Keratinocyte (primary cell): ENCODE results near the gene B3GLCT. TPM values are rescaled to one million over a fixed set of nuclear protein-coding genes. Genes with fewer than 3 reads are reported as not detected.

Source experiments
- DNase-seq: peaks from one replicate; pipeline ENCODE4 v3.0.0-alpha.2; 2011; ENCODE audit warnings: low read depth, missing footprints, low spot score
- FAIRE-seq: peaks from 2 replicates; lab custom pipeline; 2011; peaks lifted over from hg19 to GRCh38; lab: Jason Lieb, UNC
- H2AFZ ChIP-seq: 2 replicates; pipeline ENCODE4 v1.6.0; 2012; ENCODE audit warnings: low read length, control low read depth, inconsistent platforms; ENCODE audit not compliant: control insufficient read depth
- H3K27ac ChIP-seq: 2 replicates; pipeline ENCODE4 v1.5.1; 2011; ENCODE audit warnings: low read length; ENCODE audit not compliant: control insufficient read depth, insufficient read depth
- H3K27me3 ChIP-seq: 3 replicates; pipeline ENCODE4 v1.6.0; 2011; ENCODE audit warnings: low read length; ENCODE audit not compliant: control insufficient read depth, insufficient read depth; ENCODE audit errors: extremely low read depth
- H3K36me3 ChIP-seq, 2 experiments: 2 replicates in 1 of 2; 3 replicates in 1 of 2; pipeline ENCODE4 v1.5.1; 2011; ENCODE audit warnings: low read length in 2 of 2, mild to moderate bottlenecking in 1 of 2; ENCODE audit not compliant: control insufficient read depth in 2 of 2, insufficient read depth in 2 of 2; ENCODE audit errors: extremely low read depth in 1 of 2
- H3K4me1 ChIP-seq: 3 replicates; pipeline ENCODE4 v1.5.1; 2011; ENCODE audit warnings: low read length; ENCODE audit not compliant: control insufficient read depth, insufficient read depth; ENCODE audit errors: extremely low read depth
- H3K4me2 ChIP-seq: 3 replicates; pipeline ENCODE4 v1.6.0; 2011; ENCODE audit warnings: low read depth, low read length; ENCODE audit not compliant: control insufficient read depth, insufficient read depth; ENCODE audit errors: extremely low read depth
- H3K4me3 ChIP-seq, 3 experiments: fragments of 200-600 bp in 1 of 3; sonication (generic) in 1 of 3; 2 replicates in 2 of 3; 3 replicates in 1 of 3; pipeline ENCODE4 v1.5.1; 2011 to 2016; ENCODE audit warnings: low read length in 3 of 3, mild to moderate bottlenecking in 3 of 3, control low read depth in 2 of 3, inconsistent platforms in 1 of 3, low read depth in 1 of 3, mixed read lengths in 1 of 3, mixed run types in 1 of 3, moderate library complexity in 1 of 3; ENCODE audit not compliant: control insufficient read depth in 2 of 3, insufficient read depth in 2 of 3; ENCODE audit errors: extremely low read depth in 1 of 3
- H3K79me2 ChIP-seq: 2 replicates; pipeline ENCODE4 v1.6.0; 2012; ENCODE audit warnings: low read length; ENCODE audit not compliant: control insufficient read depth, insufficient read depth
- H3K9ac ChIP-seq: 3 replicates; pipeline ENCODE4 v1.6.0; 2011; ENCODE audit warnings: low read length; ENCODE audit not compliant: control insufficient read depth, insufficient read depth; ENCODE audit errors: extremely low read depth
- H3K9me1 ChIP-seq: 3 replicates; pipeline ENCODE4 v1.6.0; 2011; ENCODE audit warnings: low read length; ENCODE audit not compliant: control insufficient read depth, insufficient read depth; ENCODE audit errors: extremely low read depth
- H3K9me3 ChIP-seq: 2 replicates; pipeline ENCODE4 v1.5.1; 2012; ENCODE audit warnings: low read depth, low read length; ENCODE audit not compliant: control insufficient read depth
- H4K20me1 ChIP-seq: 3 replicates; pipeline ENCODE4 v1.6.0; 2011; ENCODE audit warnings: low read length; ENCODE audit not compliant: control insufficient read depth, insufficient read depth; ENCODE audit errors: extremely low read depth
- CTCF ChIP-seq, 3 experiments: IDR thresholded peaks in 1 of 3; conservative IDR thresholded peaks in 1 of 3; optimal IDR thresholded peaks in 1 of 3; 2 replicates in 2 of 3; 3 replicates in 1 of 3; pipeline versions ENCODE3 to v1.5.1; 2011; ENCODE audit warnings: low read length in 3 of 3, mild to moderate bottlenecking in 3 of 3, moderate library complexity in 2 of 3, control low read depth in 1 of 3, inconsistent platforms in 1 of 3; ENCODE audit not compliant: insufficient read depth in 2 of 3; ENCODE audit errors: extremely low read depth in 1 of 3
- EZH2 ChIP-seq: IDR thresholded peaks from one replicate; pipeline ENCODE4 v1.6.1; 2012; ENCODE audit warnings: inconsistent platforms, mild to moderate bottlenecking, low read length, moderate library complexity
- dilution Hi-C: fragments of 300-500 bp; cut with MboI; formaldehyde crosslinking; loops from one replicate; pipeline ENCODE4 v1.7.0; 2020; ENCODE audit warnings: low sequenced_read_pairs; ENCODE audit not compliant: extremely low pct_ligation_motif_present
- polyA plus RNA-seq, 5 experiments: library from polyadenylated mRNA; depleted of rRNA in 3 of 5; stranded (reverse) in 3 of 5; stranded (forward) in 1 of 5; unstranded in 1 of 5; fragments of >200 nt; gene quantifications; 1 replicate in 1 of 5; 2 replicates in 3 of 5; 3 replicates in 1 of 5; pipeline versions ENCODE4 v1.2.1 to v1.2.3, GENCODE V29; 2011 to 2012; ENCODE audit warnings: missing spikeins in 2 of 5, low read depth in 1 of 5, low replicate concordance in 1 of 5

The B3GLCT gene
- polyA plus RNA-seq, 1 donor (not counting 4 experiments of a cell fraction or from before 2014, with no cell fraction given): 4.4 TPM

- dilution Hi-C loops: no loop called here
- no peaks in the 10 kb centered on the region for H3K4me1 ChIP-seq
- H3K27me3 ChIP-seq: peaks cover 11% of the 10 kb centered on the region
Observed at GRCh38 chr13:31355001-31355400, 155.2 kb downstream of the B3GLCT start.

GRCh38 chr13:31356991-31357390 lies 157.2 kb downstream of the B3GLCT start:
- no peak overlapping the region for H3K9ac ChIP-seq
- no peak overlapping the region for H3K27ac ChIP-seq
- no peaks in the 10 kb centered on the region for H3K79me2 ChIP-seq
- no peaks in the 10 kb centered on the region for H4K20me1 ChIP-seq
- no peaks in the 10 kb centered on the region for H3K9me1 ChIP-seq
- no peak overlapping the region for H3K4me2 ChIP-seq
- H3K4me1 ChIP-seq: no peaks in the 10 kb centered on the region
- no peak for TF ChIP-seq EZH2
- TF ChIP-seq CTCF (optimal IDR thresholded peaks at IDR 0.05 in 1 of 3, IDR thresholded peaks at IDR 0.05 in 1 of 3, conservative IDR thresholded peaks at IDR 0.05 in 1 of 3; ENCODE audit: extremely low read depth in 1 of 3, insufficient read depth in 2 of 3, low read length in 3 of 3): no peak
- dilution Hi-C loops: no loop called here
- H3K27me3 ChIP-seq: peaks cover 5% of the 10 kb centered on the region
- DNase-seq: no peak
- no peak overlapping the region for H3K4me3 ChIP-seq
- FAIRE-seq: no peak
- no peaks in the 10 kb centered on the region for H3K36me3 ChIP-seq
- H3K9me3 ChIP-seq: no peaks in the 10 kb centered on the region
- H2AFZ ChIP-seq: no peak overlapping the region

More at GRCh38 chr13:31355001-31355400, 155.2 kb downstream of the B3GLCT start:
- H3K9me1 ChIP-seq: no peaks in the 10 kb centered on the region
- no peak overlapping the region for H3K4me3 ChIP-seq
- H3K9me3 ChIP-seq: no peaks in the 10 kb centered on the region
- no peak overlapping the region for H3K27ac ChIP-seq
- no peaks in the 10 kb centered on the region for H3K36me3 ChIP-seq
- no peak overlapping the region for H3K4me2 ChIP-seq
- no peak overlapping the region for H2AFZ ChIP-seq
- FAIRE-seq: no peak
- no peak for DNase-seq
- H3K9ac ChIP-seq: no peak overlapping the region
- no peak for TF ChIP-seq EZH2
- TF ChIP-seq CTCF (optimal IDR thresholded peaks at IDR 0.05 in 1 of 3, IDR thresholded peaks at IDR 0.05 in 1 of 3, conservative IDR thresholded peaks at IDR 0.05 in 1 of 3; ENCODE audit: extremely low read depth in 1 of 3, insufficient read depth in 2 of 3, low read length in 3 of 3): no peak
- H4K20me1 ChIP-seq: no peaks in the 10 kb centered on the region
- no peaks in the 10 kb centered on the region for H3K79me2 ChIP-seq
